ENCODE results near the gene CIAO3. TPM values are rescaled to one million over a fixed set of nuclear protein-coding genes. Genes with fewer than 3 reads are reported as not detected.
"Not testable (repeated sequence)": the region's sequence is repeated elsewhere in the genome, so short reads cannot be mapped to it uniquely, and the experiment has no call there.

The CIAO3 gene
- total RNA-seq, 1 donor from 2014 or later = 21.7 TPM

GRCh38 chr16:704552-705380, 36.0 kb downstream of the CIAO3 start:
- no peak for DNase-seq (ENCODE audit: low spot score)

DNA sequence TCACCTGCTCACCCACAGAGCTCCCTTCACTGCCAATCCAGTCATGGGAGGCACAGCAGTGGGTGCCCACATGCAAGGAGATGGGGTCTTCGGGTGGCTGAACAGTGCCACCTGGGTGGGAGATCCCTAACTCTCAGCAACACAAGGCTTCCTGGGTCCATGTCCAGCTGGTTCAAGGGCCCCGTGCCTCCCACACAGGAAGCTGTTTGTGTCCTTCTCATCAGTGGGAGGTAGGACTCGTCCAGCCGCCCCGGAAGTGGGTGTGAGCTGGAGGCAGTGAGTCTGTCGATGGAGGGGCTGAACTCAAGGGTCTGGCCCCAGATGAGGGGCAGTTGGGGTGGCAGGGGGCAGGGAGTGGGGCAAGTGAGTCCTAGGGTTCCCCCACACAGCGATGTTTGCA, 36.8 kb downstream of the CIAO3 start:
- DNase-seq (ENCODE audit: low spot score) = no peak
- intact Hi-C loops (cut with DNase I) = no loop called here

More at GRCh38 chr16:704552-705380, 36.0 kb downstream of the CIAO3 start:
- intact Hi-C loops (cut with DNase I) = no loop called here

GRCh38 chr16:703406-703805, 37.4 kb downstream of the CIAO3 start:
- DNase-seq (ENCODE audit: low spot score) = no peak
- intact Hi-C loops (cut with DNase I) = no loop called here

DNA sequence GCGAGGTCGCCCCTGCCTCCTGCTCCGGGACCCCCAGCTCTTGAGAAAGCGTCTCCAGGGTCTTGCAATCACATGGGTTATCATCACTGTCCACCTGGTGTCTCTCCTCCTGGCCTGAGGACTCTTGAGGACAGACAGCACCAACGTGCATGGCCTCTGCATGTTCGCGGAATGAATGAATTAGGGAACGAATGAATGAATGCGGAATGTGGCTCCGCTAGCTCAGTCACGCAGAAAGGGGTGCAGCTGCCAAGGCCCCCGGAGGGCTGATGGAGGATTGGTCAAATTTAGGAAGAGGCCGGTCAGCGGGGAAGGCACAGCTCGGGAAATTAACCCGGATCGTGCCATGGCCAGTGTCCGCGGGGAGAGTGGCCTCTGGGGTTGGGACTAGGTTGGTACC, 38.5 kb downstream of the CIAO3 start:
- intact Hi-C loops (cut with DNase I) = no loop called here
- no peak for DNase-seq (ENCODE audit: low spot score)

GRCh38 chr16:700684-701584, 39.9 kb downstream of the CIAO3 start:
- no peak for DNase-seq (ENCODE audit: low spot score)
- intact Hi-C loops (cut with DNase I) = no loop called here

GRCh38 chr16:698911-699671, 41.7 kb downstream of the CIAO3 start:
- no peak for DNase-seq (ENCODE audit: low spot score)
- intact Hi-C loops (cut with DNase I) = no loop called here

GRCh38 chr16:695355-696089, 45.3 kb downstream of the CIAO3 start:
- no peak for DNase-seq (ENCODE audit: low spot score)
- intact Hi-C loops (cut with DNase I) = no loop called here

DNA sequence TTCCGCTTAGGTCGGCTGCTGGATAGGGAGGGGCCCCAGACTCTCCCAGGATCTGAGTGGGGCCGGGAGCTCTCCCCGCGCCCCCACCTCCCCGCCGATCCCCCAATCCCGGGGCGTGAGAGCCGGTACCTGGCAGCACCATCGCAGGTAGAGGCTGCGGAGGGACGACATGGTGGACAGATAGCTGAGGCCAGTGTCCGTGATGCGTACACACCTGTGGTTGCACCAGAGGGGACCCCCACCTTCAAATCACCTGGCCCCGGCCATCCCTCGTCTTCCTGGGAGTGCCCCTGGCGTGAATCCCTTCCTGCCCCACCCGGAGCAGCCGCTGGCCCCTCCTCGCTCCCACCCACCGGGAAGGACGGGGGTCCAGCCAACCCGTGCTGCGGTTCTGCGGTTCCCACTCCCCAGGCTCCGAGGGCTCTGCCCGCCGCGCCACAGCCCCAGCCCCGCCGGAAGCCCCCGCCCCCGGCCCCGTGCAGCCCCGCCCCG, 45.9 kb downstream of the CIAO3 start:
- intact Hi-C loops (cut with DNase I) = no loop called here
- DNase-seq (ENCODE audit: low spot score) = no peak

GRCh38 chr16:694187-694862, 46.5 kb downstream of the CIAO3 start:
- no peak for DNase-seq (ENCODE audit: low spot score)
- intact Hi-C loops (cut with DNase I) = no loop called here

DNA sequence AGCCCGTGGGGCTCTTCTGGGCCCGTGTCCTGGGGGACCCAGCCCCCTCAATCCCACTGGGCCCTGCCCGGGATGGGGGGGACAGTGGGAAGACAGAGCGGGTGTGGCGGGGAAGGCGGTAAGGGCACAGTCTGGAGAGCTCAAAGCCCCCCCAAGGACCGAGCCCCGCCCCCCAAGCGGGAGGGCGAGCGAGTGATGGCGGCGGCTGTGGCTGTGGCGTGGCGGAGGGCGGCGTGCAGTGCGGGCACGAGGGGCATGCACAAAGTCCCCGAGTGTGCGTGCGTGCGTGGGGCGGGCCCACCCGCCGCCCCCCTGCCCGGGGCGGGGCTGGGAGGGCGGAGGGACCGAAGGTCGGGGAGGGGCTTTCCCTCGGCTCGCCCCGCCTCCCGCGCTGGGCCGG, 47.0 kb downstream of the CIAO3 start:
- intact Hi-C loops (cut with DNase I) = no loop called here
- DNase-seq (ENCODE audit: low spot score) = no peak

DNA sequence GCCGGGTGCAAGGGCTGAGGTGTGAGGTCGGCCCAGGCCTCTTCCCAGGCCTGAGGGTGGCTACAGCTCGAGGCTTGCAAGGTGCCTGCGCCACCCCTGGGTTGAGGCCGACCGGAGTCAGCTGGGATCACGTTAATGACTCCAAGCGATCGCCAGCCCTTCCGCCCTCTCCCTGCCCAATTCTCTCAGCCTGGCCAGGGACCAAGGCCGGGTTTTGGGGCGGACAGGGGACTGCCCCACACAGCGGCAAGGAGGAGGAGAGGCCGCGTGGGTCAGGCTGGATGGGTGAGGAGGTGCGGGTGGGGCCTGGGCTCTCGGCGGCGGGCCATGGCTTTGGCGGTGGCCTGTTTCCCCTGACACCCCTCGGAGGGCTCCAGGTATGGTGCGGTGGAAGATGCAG, 47.4 kb downstream of the CIAO3 start:
- intact Hi-C loops (cut with DNase I) = no loop called here
- no peak for DNase-seq (ENCODE audit: low spot score)

- no peak for DNase-seq (ENCODE audit: low spot score)
- intact Hi-C loops (cut with DNase I) = no loop called here
Measured at GRCh38 chr16:692356-693108, 48.3 kb downstream of the CIAO3 start.

GRCh38 chr16:691242-691641, 49.6 kb downstream of the CIAO3 start:
- DNase-seq (ENCODE audit: low spot score); intact Hi-C loops (cut with DNase I): not testable (repeated sequence)

GRCh38 chr16:689175-689897, 51.5 kb downstream of the CIAO3 start:
- no peak for DNase-seq (ENCODE audit: low spot score)

DNA sequence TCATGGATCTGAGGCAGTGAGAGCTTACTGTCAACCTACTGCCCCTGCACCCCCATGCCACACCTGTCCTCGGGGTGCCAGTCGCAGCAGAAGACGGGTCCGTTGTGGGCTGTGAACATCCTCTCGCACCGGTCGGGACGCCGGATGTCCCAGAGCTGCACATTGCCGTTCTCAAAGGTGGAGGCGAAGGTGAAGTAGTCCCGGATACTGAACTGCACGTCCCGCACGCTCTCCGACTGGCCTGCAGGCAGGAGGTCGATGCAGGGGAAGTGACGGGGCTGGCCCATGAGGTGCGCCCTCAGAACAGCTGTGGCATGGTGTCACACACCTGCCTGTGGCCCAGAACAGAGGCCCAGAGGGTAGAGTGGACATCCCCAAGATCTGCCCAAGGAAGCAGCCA, 53.3 kb downstream of the CIAO3 start:
- no peak for DNase-seq (ENCODE audit: low spot score)
- intact Hi-C loops (cut with DNase I) = no loop called here

More at GRCh38 chr16:689175-689897, 51.5 kb downstream of the CIAO3 start:
- intact Hi-C loops (cut with DNase I) = no loop called here

- DNase-seq (ENCODE audit: low spot score) = no peak
- intact Hi-C loops (cut with DNase I) = no loop called here
Measured at GRCh38 chr16:686459-687260, 54.1 kb downstream of the CIAO3 start.

Data from cardiac septum (tissue), 1 donor.